DOHH2 (cell line): ENCODE results near the gene INTS14.

Experiments used
- CTCF ChIP-seq: fragments of 200-600 bp; sonication (generic); IDR thresholded peaks from one replicate; pipeline ENCODE4 v1.5.1; 2014; ENCODE audit warnings: antibody characterized with exemption, mild to moderate bottlenecking, low read depth, low read length; ENCODE audit not compliant: poor library complexity, severe bottlenecking
- EZH2phosphoT487 ChIP-seq: fragments of 200-600 bp; sonication (generic); IDR thresholded peaks from 2 replicates; pipeline ENCODE4 v1.6.1; 2017; ENCODE audit warnings: borderline replicate concordance, mild to moderate bottlenecking, antibody characterized with exemption, low read length, moderate library complexity, mixed read lengths

- TF ChIP-seq CTCF (no peak), EZH2phosphoT487 (no peak)
These were observed 15.9 kb upstream of the INTS14 start for GRCh38 chr15:65626856-65627255.
